ENCODE measurements around the gene VIPR2.
"Not testable (repeated sequence)": the region's sequence is repeated elsewhere in the genome, so short reads cannot be mapped to it uniquely, and the experiment has no call there.

VIPR2 gene

DNA sequence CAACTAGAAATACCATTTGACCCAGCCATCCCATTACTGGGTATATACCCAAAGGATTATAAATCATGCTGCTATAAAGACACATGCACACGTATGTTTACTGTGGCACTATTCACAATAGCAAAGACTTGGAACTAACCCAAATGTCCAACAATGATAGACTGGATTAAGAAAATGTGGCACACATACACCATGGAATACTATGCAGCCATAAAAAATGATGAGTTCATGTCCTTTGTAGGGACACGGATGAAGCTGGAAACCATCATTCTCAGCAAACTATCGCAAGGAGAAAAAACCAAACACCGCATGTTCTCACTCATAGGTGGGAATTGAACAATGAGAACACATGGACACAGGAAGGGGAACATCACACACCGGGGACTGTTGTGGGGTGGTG, 62.6 kb downstream of the VIPR2 start:
- not testable (repeated sequence) for H3K27ac Mint-ChIP-seq; H3K27me3 Mint-ChIP-seq; H3K4me3 Mint-ChIP-seq; H3K4me1 Mint-ChIP-seq; H3K9me3 Mint-ChIP-seq; DNase-seq (ENCODE audit: low spot score in 2 of 2); ATAC-seq (ENCODE audit: low read depth); H3K36me3 Mint-ChIP-seq

GRCh38 chr7:159078911-159079270, 65.8 kb downstream of the VIPR2 start:
- DNase-seq (ENCODE audit: low spot score in 2 of 2): no peak
- H3K27ac Mint-ChIP-seq: no peak overlapping the region
- H3K4me1 Mint-ChIP-seq: no peaks in the 10 kb centered on the region
- no peak overlapping the region for H3K4me3 Mint-ChIP-seq
- no peaks in the 10 kb centered on the region for H3K9me3 Mint-ChIP-seq
- H3K27me3 Mint-ChIP-seq: peaks cover under 1% of the 10 kb centered on the region
- no peaks in the 10 kb centered on the region for H3K36me3 Mint-ChIP-seq
- no peak for ATAC-seq (ENCODE audit: low read depth)

- Mint-ChIP-seq H3K9me3 (no peaks in the 10 kb centered on the region), H3K36me3 (no peaks in the 10 kb centered on the region)
- ATAC-seq (ENCODE audit: low read depth): no peak
Observed at GRCh38 chr7:159078193-159078910, 66.3 kb downstream of the VIPR2 start.

GRCh38 chr7:159076333-159076732, 68.3 kb downstream of the VIPR2 start:
- Mint-ChIP-seq H3K27me3 (no peaks in the 10 kb centered on the region), H3K9me3 (no peaks in the 10 kb centered on the region), H3K27ac (no peak overlapping the region), H3K4me3 (no peak overlapping the region), H3K36me3 (no peaks in the 10 kb centered on the region), H3K4me1 (no peaks in the 10 kb centered on the region)
- no peak for DNase-seq (ENCODE audit: low spot score in 2 of 2)
- ATAC-seq (ENCODE audit: low read depth): no peak

More at GRCh38 chr7:159078193-159078910, 66.3 kb downstream of the VIPR2 start:
- DNase-seq (ENCODE audit: low spot score in 2 of 2): no peak
- Mint-ChIP-seq H3K27me3 (no peaks in the 10 kb centered on the region), H3K27ac (no peak overlapping the region), H3K4me3 (no peak overlapping the region), H3K4me1 (no peaks in the 10 kb centered on the region)

DNA sequence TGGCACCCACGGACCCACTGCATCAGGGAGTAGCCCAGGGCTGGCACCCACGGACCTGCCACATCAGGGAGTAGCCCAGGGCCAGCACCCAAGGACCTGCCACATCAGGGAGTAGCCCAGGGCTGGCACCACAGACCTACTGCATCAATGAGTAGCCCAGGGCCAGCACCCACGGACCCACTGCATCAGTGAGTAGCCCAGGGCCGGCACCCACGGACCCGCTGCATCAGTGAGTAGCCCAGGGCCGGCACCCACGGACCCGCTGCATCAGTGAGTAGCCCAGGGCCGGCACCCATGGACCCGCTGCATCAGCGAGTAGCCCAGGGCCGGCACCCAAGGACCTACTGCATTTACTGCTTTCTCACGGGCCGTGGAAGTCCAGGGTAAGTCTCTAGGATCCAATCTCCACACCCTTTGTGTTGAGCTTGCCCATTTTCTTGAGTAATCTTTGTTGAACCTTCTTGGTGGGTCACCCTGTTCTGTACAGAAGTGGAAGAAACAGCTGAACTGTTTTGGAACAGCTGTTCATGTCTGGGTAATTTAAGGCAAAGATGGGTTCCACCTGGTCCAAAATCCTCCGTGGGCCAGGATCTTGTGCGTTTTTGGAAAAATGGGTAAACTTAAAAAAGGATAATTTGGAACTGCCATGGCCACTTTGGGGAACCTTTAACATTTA, 69.0 kb downstream of the VIPR2 start:
- Mint-ChIP-seq H3K27ac (no peak overlapping the region), H3K27me3 (no peaks in the 10 kb centered on the region), H3K4me1 (no peaks in the 10 kb centered on the region), H3K9me3 (no peaks in the 10 kb centered on the region), H3K4me3 (no peak overlapping the region), H3K36me3 (no peaks in the 10 kb centered on the region)
- no peak for ATAC-seq (ENCODE audit: low read depth)
- no peak for DNase-seq (ENCODE audit: low spot score in 2 of 2)

DNA sequence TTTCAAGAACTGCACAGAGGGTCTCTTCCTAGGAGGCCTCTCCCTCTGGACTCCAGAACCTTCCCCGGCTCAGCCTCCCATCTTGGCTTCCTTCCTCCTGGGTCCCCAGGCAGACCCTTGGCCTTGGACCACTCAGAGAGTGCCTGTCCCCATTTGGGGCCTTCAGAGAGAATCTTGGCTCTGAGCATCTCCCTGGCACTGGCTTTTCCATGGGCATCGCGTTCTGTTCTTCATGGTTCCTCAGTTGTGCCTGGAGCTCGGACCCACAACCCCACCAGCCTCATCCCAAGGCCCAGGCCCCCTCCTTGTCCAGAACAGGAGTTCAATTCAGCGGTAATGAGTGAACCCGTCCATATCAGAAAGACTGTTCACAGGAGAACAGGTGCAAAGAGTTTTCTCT, 73.4 kb downstream of the VIPR2 start:
- H3K9me3 Mint-ChIP-seq: no peaks in the 10 kb centered on the region
- H3K4me3 Mint-ChIP-seq: no peak overlapping the region
- peaks cover 2% of the 10 kb centered on the region for H3K27me3 Mint-ChIP-seq
- H3K27ac Mint-ChIP-seq: no peak overlapping the region
- no peaks in the 10 kb centered on the region for H3K36me3 Mint-ChIP-seq
- H3K4me1 Mint-ChIP-seq: no peaks in the 10 kb centered on the region
- no peak for DNase-seq (ENCODE audit: low spot score in 2 of 2)
- ATAC-seq (ENCODE audit: low read depth): no peak

DNA sequence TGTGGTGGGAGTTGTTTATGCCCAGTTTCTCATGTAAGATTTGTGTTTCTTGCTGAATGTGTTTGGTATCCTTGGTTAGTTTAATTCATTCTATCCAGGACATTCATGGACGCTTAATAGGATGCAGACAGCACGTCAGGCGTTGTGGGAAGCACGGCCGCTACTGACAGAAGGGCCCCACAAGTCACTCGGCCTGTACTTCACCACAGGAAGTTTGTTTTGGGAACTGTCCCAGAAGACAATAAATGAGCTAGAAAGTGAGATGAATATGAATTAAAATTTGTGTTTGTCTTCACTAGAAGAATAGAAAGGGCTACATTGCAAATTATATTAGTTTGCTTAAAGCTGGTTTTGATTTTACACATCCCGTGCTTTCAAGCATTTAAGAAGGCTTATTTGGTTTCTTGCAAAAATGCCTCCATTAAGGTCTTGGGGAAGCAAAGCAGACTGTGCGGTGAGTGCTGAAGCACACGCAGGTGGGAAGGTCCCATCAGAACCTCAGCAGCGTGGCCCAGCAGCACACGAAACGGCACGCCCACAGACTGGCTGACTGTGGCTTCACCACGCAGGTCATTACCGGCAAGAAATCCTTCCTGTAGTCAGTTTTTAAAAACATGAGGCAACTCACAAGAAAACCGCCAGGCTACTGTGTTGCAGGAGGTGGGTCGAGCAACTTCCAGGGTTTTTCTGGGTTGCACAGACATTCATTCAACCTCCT, 74.1 kb downstream of the VIPR2 start:
- ATAC-seq (ENCODE audit: low read depth) (no peak), DNase-seq (ENCODE audit: low spot score in 2 of 2) (no peak)
- H3K27ac Mint-ChIP-seq: no peak overlapping the region
- no peak overlapping the region for H3K4me3 Mint-ChIP-seq
- H3K9me3 Mint-ChIP-seq: no peaks in the 10 kb centered on the region
- peaks cover 2% of the 10 kb centered on the region for H3K27me3 Mint-ChIP-seq
- no peaks in the 10 kb centered on the region for H3K36me3 Mint-ChIP-seq
- H3K4me1 Mint-ChIP-seq: no peaks in the 10 kb centered on the region

GRCh38 chr7:159068893-159069448, 75.7 kb downstream of the VIPR2 start:
- no peak overlapping the region for H3K4me3 Mint-ChIP-seq
- DNase-seq (ENCODE audit: low spot score in 2 of 2): no peak
- no peaks in the 10 kb centered on the region for H3K36me3 Mint-ChIP-seq
- no peak overlapping the region for H3K27ac Mint-ChIP-seq
- no peaks in the 10 kb centered on the region for H3K4me1 Mint-ChIP-seq
- peaks cover 2% of the 10 kb centered on the region for H3K27me3 Mint-ChIP-seq
- no peaks in the 10 kb centered on the region for H3K9me3 Mint-ChIP-seq
- ATAC-seq (ENCODE audit: low read depth): no peak

DNA sequence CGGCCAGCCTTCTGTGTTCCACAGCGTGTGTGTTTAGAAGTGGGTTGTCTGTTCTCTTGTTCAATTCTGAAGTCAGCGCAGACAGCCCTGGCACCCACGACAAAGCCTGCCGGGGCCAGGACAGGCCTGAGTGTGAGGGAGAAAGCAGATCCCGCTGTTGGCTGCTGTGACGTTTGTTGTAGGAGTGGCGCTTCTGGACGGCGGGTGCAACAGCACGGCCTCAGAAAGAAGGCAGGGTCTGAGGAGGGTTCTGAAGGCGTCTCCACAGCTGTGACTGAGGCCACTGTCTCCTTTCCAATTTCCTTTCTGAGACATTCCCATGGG, 76.2 kb downstream of the VIPR2 start:
- ATAC-seq (ENCODE audit: low read depth): no peak
- Mint-ChIP-seq H3K9me3 (no peaks in the 10 kb centered on the region), H3K36me3 (no peaks in the 10 kb centered on the region), H3K4me3 (no peak overlapping the region), H3K27ac (no peak overlapping the region), H3K27me3 (peaks cover 2% of the 10 kb centered on the region), H3K4me1 (no peaks in the 10 kb centered on the region)
- no peak for DNase-seq (ENCODE audit: low spot score in 2 of 2)

DNA sequence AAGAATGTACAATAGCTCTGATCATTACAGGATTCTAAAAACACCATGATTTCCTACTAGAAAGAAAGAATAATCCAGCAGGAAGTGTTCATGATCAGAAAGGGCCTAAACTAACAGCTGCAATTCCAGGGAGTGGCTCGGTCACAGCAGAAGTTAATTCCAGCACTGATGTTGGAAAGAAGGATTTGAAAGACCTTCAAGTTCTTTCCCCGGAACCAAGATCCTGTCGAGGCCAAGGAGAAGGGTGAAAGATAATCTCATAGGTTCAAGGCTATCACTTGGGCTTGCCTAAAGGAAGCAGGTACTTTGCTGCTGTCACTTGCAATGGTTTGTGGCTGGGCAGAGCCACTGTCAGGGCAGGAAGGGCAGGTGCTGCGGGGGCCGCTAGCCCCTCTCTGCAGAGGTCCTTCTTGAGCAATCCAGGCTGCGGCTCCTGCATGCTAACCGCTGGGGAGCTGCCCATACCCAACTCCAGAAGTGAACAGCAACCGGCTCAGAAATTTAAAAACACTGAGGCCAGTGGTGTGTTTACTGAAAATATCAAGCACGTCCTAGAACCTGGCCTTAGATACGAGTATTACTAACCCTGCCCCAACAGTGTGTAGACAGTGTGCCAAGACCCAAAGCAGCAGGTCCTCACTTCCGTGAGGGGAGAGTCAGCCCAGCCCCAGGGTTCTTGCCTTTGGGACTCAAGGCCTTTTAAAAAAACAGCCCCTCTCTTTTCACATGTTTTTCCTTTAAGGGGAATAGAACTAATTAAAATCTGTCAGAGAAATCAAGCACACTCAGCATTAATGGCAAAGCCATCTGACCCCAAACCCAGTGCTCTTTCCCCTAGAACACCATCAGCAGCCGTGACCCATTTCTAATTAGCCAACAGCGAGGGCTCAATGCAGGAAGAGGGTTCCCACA, 76.8 kb downstream of the VIPR2 start:
- H3K27ac Mint-ChIP-seq: no peak overlapping the region
- H3K4me3 Mint-ChIP-seq: no peak overlapping the region
- H3K9me3 Mint-ChIP-seq: no peaks in the 10 kb centered on the region
- peaks cover 2% of the 10 kb centered on the region for H3K27me3 Mint-ChIP-seq
- ATAC-seq (ENCODE audit: low read depth) (no peak), DNase-seq (ENCODE audit: low spot score in 2 of 2) (no peak)
- H3K36me3 Mint-ChIP-seq: no peaks in the 10 kb centered on the region
- H3K4me1 Mint-ChIP-seq: no peaks in the 10 kb centered on the region

GRCh38 chr7:159066816-159067575, 77.7 kb downstream of the VIPR2 start:
- Mint-ChIP-seq H3K27ac (no peak overlapping the region), H3K9me3 (no peaks in the 10 kb centered on the region), H3K36me3 (no peaks in the 10 kb centered on the region), H3K27me3 (peaks cover 2% of the 10 kb centered on the region), H3K4me1 (no peaks in the 10 kb centered on the region), H3K4me3 (no peak overlapping the region)
- DNase-seq (ENCODE audit: low spot score in 2 of 2) (no peak), ATAC-seq (ENCODE audit: low read depth) (no peak)

- DNase-seq (ENCODE audit: low spot score in 2 of 2) (no peak), ATAC-seq (ENCODE audit: low read depth) (no peak)
- Mint-ChIP-seq H3K27ac (no peak overlapping the region), H3K4me3 (no peak overlapping the region), H3K9me3 (no peaks in the 10 kb centered on the region), H3K4me1 (no peaks in the 10 kb centered on the region), H3K36me3 (no peaks in the 10 kb centered on the region), H3K27me3 (peaks cover 2% of the 10 kb centered on the region)
Observed at GRCh38 chr7:159065852-159066480, 78.7 kb downstream of the VIPR2 start.

All from memory B cell (primary cell).